Panc1 (cell line): Measurements from ENCODE around the gene KIF1C.

Experiments
- POLR2AphosphoS5 ChIP-seq: IDR thresholded peaks from 2 replicates; pipeline ENCODE4 v1.6.1; 2012; ENCODE audit warnings: mild to moderate bottlenecking, low read depth, low read length, moderate library complexity
- TF ChIP-seq, protein P1 (sequence below): fragments of 450-650 bp; IDR thresholded peaks from 2 replicates; pipeline ENCODE4 v1.5.1; 2017; ENCODE audit warnings: mild to moderate bottlenecking

DNA sequence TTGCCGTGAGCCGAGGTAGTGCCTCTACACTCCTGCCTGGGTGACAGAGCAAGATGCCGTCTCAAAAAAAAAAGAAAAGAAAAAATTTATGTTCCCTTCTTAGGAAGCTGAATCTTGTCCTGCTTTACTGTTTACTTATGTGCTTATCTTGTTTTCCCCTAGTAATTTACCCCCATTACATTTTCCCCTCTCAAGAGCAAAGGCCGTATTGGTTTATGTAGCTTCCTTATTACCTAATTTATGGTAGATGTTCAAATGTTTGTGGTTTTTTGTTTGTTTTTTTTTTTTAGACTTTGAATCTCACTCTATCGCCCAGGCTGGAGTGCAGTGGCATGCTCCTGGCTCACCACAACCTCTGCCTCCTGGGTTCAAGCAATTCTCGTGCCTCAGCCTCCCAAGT, 47.7 kb downstream of the KIF1C start:
- TF ChIP-seq, protein P1, sequence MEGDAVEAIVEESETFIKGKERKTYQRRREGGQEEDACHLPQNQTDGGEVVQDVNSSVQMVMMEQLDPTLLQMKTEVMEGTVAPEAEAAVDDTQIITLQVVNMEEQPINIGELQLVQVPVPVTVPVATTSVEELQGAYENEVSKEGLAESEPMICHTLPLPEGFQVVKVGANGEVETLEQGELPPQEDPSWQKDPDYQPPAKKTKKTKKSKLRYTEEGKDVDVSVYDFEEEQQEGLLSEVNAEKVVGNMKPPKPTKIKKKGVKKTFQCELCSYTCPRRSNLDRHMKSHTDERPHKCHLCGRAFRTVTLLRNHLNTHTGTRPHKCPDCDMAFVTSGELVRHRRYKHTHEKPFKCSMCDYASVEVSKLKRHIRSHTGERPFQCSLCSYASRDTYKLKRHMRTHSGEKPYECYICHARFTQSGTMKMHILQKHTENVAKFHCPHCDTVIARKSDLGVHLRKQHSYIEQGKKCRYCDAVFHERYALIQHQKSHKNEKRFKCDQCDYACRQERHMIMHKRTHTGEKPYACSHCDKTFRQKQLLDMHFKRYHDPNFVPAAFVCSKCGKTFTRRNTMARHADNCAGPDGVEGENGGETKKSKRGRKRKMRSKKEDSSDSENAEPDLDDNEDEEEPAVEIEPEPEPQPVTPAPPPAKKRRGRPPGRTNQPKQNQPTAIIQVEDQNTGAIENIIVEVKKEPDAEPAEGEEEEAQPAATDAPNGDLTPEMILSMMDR, result no peak
- no peak for TF ChIP-seq POLR2AphosphoS5
